Astrocyte of the cerebellum (primary cell): Measurements from ENCODE around the gene GRAMD4.

ENCODE experiments used
- DNase-seq: peaks from one replicate; pipeline ENCODE4 v3.0.0-alpha.2; 2011; ENCODE audit warnings: low read depth
- H3K4me3 ChIP-seq: 2 replicates; pipeline ENCODE4 v1.5.1; 2011; ENCODE audit warnings: mild to moderate bottlenecking, low read depth, low read length, moderate library complexity
- CTCF ChIP-seq: IDR thresholded peaks from 2 replicates; pipeline ENCODE4 v1.5.1; 2012; ENCODE audit warnings: low read length, low read depth, moderate library complexity, mild to moderate bottlenecking; ENCODE audit errors: missing control alignments
- in situ Hi-C: cut with HindIII; loops from 2 replicates; pipeline ENCODE4 v1.10.0; 2017; ENCODE audit warnings: low sequenced_read_pairs

The GRAMD4 gene

GRCh38 chr22:46690146-46690545, 70.0 kb downstream of the GRAMD4 start:
- DNase-seq, result no peak
- H3K4me3 ChIP-seq, result no peak overlapping the region
- TF ChIP-seq CTCF, result no peak
- in situ Hi-C loops, result no loop called here

GRCh38 chr22:46691571-46691970, 71.4 kb downstream of the GRAMD4 start:
- in situ Hi-C loops, result no loop called here
- TF ChIP-seq CTCF, result no peak

DNA sequence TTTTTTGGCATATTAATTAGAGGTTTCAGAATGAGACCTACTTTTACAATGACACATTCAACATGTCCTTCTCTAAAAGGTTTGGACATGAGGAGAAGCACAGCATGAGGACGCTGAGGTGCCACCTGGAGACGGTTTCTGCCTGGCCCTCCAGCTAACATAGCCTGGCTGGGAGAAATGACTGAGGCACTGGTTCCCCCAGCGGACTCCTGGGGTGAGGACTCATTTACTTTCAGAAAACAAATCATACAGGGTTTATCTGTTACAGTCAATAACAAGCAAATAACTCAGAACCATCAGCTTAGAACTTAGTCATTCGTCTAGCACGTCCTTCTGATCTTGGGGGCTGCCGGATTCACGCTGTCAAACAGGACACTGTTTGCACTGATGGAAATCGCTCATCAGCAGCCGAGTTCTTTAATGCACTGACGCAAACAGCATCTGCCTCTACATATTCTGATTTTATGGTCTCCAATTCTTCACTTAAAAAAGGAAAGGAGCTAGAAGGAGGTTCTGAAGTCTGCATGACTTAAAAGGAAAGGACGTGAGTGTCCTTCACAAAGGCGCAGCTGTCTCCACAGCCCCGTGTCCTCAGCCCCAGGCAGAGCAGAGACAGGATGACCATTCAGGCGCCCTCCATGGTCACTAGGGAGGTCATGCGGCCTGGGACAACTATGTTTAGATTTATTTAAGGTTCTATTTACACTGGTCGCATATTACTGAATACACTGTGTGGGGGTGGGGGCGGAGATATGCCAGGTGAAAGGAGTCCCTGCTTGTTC, 73.6 kb downstream of the GRAMD4 start:
- DNase-seq, result no peak
- in situ Hi-C loops, result no loop called here
- H3K4me3 ChIP-seq, result no peak overlapping the region
- TF ChIP-seq CTCF, result no peak

More at GRCh38 chr22:46691571-46691970, 71.4 kb downstream of the GRAMD4 start:
- DNase-seq, result no peak
- H3K4me3 ChIP-seq, result no peak overlapping the region

DNA sequence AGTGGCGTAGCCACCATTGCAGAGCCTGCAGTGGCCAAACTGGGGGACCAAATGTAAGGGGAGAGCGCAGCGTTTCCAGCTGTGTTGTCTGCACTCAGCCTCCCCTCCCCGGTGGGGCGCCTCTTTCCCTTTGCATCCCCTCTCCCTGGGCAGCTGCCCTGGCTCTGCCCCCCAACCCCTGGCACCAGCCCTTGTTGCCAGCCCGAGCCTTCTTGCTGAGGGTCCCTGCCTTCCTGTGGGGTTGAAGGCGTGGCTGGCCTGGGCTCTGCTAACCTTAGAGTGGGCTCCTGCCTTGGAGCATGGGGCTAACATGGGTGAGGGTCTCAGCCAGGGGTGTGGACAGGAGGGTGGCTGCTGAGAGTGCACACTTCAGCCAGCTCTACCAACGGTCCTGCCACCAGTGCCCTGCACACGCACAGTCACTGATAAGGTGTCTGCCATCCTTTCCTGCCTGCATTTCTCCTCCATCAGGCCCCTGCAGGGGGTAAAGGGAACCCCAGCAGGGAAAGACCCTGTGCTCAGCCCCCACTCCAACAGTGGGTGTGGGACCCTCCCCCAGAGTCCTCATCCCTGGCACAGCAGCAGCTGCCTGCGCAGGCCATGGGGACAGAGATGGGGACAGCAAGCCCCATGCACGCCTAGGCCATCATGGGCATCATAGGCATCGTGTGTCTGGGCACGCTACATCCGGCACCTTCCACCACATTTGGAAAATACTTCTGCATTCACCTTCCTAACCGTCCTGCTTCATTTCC, 74.4 kb downstream of the GRAMD4 start:
- in situ Hi-C loops, result no loop called here
- no peak for TF ChIP-seq CTCF
- H3K4me3 ChIP-seq, result no peak overlapping the region
- DNase-seq, result no peak

- TF ChIP-seq CTCF, result no peak
- no peak overlapping the region for H3K4me3 ChIP-seq
- no peak for DNase-seq
- in situ Hi-C loops, result no loop called here
These were observed 75.4 kb downstream of the GRAMD4 start for GRCh38 chr22:46695346-46696228.

DNA sequence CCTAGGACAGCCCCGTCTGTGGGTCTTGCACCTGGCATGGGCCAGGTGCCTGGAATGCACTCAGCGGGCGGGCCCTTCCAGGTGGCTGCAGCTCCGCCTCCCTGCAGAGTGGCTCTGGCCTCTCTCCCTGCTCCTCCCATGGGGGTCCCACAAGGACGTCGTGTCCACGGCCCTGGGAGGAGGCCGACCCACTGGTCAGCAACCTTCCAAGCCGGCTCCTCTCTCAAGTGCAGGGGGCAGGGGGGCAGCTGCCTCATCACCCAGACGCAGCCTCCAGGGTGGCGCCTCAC, 76.0 kb downstream of the GRAMD4 start:
- TF ChIP-seq CTCF, result no peak
- H3K4me3 ChIP-seq, result no peak overlapping the region
- no peak for DNase-seq
- in situ Hi-C loops, result no loop called here
